SIG-M5 treated with dmso at 0.1 percent for 504 hours (cell line): ENCODE measurements around the gene PSMD11.
"Not testable (repeated sequence)": the region's sequence is repeated elsewhere in the genome, so short reads cannot be mapped to it uniquely, and the experiment has no call there.

Source experiments
- DNase-seq: peaks from one replicate; lab custom pipeline; 2025; ENCODE audit not compliant: unreplicated experiment; lab: John Stamatoyannopoulos, UW

The PSMD11 gene

DNA sequence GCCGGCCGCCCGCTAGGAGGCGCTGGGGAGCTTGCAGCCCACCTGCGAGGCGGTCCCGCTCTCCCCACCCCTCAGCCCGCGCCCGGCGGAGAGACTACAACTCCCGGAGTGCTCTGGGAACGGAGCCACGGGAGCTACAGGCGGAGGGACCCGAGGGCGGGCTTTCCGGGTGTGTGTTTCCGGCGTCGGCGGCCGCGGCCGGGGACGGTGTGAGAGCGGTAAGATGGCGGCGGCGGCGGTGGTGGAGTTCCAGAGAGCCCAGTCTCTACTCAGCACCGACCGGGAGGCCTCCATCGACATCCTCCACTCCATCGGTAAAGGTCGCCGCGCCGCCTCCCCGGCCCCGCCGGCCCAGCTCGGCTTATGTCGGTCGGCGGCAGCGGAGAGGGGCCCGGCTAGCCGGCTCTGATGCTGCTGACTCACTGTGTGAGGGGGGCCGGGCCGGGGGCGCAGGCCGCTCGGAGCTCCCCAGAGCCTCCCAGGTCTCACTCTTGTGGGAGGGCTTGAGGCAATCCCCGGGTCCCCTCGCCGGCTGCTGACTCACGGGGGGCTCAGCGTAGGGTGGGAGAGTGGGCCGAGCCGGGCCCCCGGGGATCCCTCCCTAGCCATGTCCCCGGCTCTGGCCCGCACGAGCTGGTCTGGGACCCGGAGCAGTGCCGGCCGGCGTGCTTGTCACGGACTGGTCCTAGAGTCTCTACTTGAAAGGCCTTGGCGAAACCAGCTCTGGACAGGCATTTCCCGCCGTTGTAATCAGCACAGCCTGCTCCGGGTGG is at the start of gene PSMD11:
Gene PSMD11 (plus strand): TSS at position 210 of the 773 bp plus-strand sequence. CDS start 14 bp downstream, at position 224.
- peak; percentile 95 for DNase-seq

DNA sequence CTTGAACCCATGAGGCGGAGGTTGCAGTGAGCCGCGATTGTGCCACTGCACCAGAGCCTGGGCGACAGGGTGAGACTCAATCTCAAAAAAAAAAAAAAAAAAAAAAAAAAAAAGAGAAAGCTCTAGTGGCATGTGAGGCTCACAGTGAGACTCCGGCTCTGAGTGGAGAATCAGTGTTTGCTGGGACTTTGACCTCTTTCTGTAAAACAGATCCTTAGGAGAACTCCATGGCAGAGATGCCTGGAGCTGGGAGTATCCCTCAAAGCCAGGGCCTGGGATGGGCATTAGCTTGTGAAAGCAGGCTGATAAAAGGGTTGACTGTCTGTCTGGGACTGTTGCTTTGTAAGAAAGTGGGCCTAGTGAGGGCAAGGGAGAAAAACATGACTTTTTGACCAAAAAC is 48.0 kb upstream of the PSMD11 start:
- DNase-seq, result no peak

DNA sequence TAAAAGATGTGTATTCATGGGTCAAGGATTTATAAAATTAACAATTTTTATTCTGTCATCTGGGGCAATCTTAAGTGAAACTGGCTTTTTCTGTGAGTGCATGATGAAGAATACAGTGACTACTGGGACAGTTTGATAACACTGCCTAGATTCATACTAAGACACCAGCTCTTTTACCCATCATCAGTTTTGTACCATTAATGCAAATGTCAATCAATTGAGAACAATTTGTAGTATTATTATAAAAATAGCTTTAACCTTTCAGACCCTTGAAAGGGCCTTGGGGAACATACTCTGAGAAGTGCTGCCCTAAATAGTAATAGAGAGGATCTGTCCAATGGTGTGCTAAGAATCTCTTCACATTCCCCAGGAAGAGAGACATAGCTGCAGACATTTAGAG is 45.4 kb upstream of the PSMD11 start:
- no peak for DNase-seq

GRCh38 chr17:32410085-32410484 is 34.2 kb upstream of the PSMD11 start:
- DNase-seq, result not testable (repeated sequence)

- no peak for DNase-seq
Observed at GRCh38 chr17:32426894-32427293, 17.4 kb upstream of the PSMD11 start.

DNA sequence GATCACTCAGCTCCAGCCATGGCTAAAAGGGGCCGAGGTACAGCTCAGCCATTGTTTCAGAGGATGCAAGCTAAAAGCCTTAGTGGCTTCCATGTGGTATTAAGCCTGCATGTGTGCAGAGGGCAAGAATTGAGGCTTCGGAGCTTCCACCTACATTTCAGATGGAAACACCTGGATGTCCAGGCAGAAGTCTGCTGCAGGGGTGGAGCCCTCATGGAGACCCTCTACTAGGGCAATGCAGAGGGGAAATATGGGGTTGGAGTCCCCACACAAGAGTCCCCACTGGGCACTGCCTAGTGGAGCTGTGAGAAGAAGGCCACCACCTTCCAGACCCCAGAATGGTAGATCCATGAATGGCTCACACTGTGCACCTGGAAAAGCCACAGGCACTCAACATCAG is 14.7 kb upstream of the PSMD11 start:
- no peak for DNase-seq

DNA sequence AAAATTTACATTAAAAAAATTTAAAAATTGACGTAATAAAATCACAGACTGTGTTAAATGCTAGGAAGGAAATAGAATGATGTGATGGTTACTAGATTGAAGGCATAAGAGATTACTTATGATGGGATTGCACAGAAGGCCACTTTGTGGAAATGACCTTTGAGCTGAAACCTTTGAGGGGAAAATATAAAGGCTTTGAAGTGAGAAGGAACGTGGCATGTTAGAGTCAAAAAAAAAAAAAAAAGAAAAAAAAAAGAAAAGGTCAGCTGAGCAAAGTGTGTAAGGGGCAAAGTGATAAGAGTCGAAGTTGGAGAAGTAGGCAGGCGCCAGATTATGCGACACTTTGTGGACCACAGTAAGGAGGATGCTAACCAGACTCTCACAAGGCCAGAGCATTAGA is 3.6 kb upstream of the PSMD11 start:
- DNase-seq, result no peak

DNA sequence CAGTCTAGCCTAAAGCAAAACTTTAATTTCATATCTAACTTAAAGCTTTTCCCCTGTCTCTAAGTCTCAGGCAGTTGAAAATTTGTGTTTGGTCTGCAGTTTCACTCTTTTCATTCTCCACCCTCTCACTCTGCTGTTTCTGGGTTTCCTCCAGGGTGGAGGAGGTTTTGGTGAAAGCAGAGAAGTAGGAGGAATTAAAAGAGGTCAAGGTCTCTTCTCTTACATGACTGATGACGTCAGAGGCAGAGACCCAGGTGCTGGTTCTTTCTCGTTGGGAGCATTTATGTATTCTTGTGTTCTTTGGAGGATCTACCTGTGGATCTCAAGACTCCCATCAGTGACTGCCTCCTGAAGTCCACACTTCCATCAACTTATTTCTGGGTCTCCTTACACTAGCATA is 2.4 kb upstream of the PSMD11 start:
- DNase-seq, result no peak

- no peak for DNase-seq
Observed at GRCh38 chr17:32443827-32444300, 446 bp upstream of the PSMD11 start.

- peak; percentile 20 for DNase-seq
Observed at GRCh38 chr17:32445074-32445415, 735 bp downstream of the PSMD11 start.

DNA sequence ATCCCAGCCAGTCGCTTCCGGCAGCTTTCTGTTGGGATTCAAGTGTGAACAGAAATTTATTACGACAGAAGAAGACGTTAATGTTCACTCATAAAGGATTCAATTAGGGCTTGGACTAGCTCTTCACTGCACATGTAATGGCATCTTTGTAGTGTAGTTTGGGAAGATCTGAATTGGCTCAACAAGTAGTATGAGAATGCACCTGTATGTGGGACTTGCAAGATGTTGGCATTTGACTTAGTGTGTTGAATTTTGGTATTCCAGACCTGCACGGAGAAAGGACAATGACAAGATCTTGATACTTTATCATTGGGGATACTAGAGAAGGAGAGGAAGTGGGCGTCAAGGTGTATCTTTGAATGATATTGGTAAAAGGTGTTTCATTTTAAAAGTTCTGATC is 1.2 kb downstream of the PSMD11 start:
- no peak for DNase-seq

- peak; percentile 28 for DNase-seq
Observed at GRCh38 chr17:32445971-32446370, 1.7 kb downstream of the PSMD11 start.

- DNase-seq, result no peak
Observed at GRCh38 chr17:32446949-32447348, 2.6 kb downstream of the PSMD11 start.

- DNase-seq, result no peak
Observed at GRCh38 chr17:32449963-32450362, 5.7 kb downstream of the PSMD11 start.

GRCh38 chr17:32450379-32450778 is 6.1 kb downstream of the PSMD11 start:
- DNase-seq, result not testable (repeated sequence)

GRCh38 chr17:32451879-32452278 is 7.6 kb downstream of the PSMD11 start:
- DNase-seq, result no peak

DNA sequence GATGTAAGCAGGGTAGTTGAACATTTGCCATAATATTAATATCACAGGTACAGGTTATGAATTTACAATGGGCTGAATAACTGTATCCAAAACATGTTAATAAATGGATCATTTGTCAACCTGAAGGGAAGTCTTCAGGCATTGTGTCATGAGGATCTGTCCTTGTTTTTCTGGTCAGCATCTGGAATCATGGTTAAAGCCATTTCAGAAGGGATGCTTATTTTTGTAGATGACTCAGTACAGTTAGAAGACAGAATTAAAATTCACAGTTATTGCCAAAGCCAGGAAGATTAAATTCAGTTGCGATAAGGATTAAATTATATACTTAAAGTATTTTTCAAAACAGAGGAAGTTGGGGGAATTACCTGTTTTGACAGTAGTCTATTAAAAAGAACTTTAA is 8.0 kb downstream of the PSMD11 start:
- no peak for DNase-seq

DNA sequence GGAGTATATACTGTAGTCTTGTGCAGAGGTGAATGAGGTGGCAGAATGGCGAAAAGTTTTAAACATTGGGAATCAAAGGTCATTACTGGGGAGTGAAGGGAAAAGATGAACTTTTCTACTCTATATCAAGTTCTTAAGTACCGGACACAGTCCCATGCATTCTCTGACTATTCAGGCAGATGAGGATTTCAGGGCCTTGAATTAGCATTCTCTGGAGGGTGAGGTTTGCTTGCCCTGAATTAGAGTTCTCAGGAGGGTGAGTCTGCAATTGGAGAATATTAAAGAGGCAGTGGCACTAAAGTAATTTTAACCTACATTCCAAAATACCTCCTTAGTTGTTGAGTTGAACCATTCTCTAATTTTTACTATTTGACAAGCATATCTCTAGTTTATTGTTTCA is 9.1 kb downstream of the PSMD11 start:
- DNase-seq, result no peak

DNA sequence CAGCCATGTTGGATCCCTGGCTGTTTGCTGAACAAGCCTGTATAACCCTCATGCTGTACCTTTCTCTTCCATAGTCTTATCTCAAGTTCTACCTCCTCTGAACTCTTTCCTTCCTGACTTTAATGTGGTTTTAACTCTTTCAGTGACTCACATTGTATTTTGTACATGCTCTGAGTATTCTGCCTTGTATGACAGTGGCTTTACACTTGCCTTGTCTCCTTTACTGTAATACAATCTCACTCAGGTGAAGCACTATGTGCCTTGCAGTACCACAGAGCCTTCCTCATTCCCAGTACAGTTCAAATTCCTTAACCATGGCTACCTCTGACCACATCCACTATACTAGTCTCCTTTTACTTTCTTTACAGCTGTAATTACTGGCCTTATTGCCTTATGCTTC is 14.1 kb downstream of the PSMD11 start:
- no peak for DNase-seq

- no peak for DNase-seq
Observed at GRCh38 chr17:32460054-32460453, 15.7 kb downstream of the PSMD11 start.

DNA sequence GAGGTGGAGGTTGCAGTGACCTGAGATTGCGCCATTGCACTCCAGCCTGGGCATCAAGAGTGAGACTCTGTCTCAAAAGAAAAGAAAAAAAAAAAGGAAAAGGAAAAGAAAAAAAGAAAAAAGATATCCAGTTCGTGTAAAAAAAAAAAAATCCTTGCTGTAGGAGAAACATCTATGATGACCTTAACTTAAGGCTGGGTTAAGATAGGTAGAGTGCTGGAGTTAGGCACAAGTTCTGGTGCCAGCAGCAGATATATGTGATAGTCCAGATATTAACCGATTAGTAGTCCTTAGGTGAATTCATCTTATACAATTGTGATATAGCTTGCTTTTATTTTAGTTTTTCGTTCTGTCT is 17.2 kb downstream of the PSMD11 start:
- DNase-seq, result no peak

- DNase-seq, result peak; percentile 59
Observed at GRCh38 chr17:32461853-32462617, 17.7 kb downstream of the PSMD11 start.
